Astrocyte (in vitro differentiated cells and primary cell): Measurements from ENCODE around the gene FAM171A2. TPM values are rescaled to one million over a fixed set of nuclear protein-coding genes. Genes with fewer than 3 reads are reported as not detected.
"Not testable (repeated sequence)": the region's sequence is repeated elsewhere in the genome, so short reads cannot be mapped to it uniquely, and the experiment has no call there.

Experiments
- DNase-seq: peaks from one replicate; pipeline ENCODE4 v3.0.0-alpha.2; 2010; ENCODE audit warnings: low read depth
- FAIRE-seq: peaks from 2 replicates; lab custom pipeline; 2011; peaks lifted over from hg19 to GRCh38; lab: Jason Lieb, UNC
- H2AFZ ChIP-seq: 2 replicates; pipeline ENCODE4 v1.6.0; 2012; ENCODE audit warnings: low read depth, low read length, inconsistent platforms
- H3K27ac ChIP-seq: 2 replicates; pipeline ENCODE4 v1.5.1; 2011; ENCODE audit warnings: low read depth, low read length, inconsistent platforms
- H3K27me3 ChIP-seq: 2 replicates; pipeline ENCODE4 v1.6.0; 2011; ENCODE audit warnings: low read length, inconsistent platforms; ENCODE audit not compliant: insufficient read depth
- H3K36me3 ChIP-seq: 2 replicates; pipeline ENCODE4 v1.5.1; 2011; ENCODE audit warnings: low read length, inconsistent platforms; ENCODE audit not compliant: insufficient read depth
- H3K4me1 ChIP-seq: 2 replicates; pipeline ENCODE4 v1.5.1; 2011; ENCODE audit warnings: low read length, inconsistent platforms; ENCODE audit not compliant: insufficient read depth
- H3K4me2 ChIP-seq: 2 replicates; pipeline ENCODE4 v1.6.0; 2012; ENCODE audit warnings: low read length, inconsistent platforms
- H3K4me3 ChIP-seq: 2 replicates; pipeline ENCODE4 v1.5.1; 2011; ENCODE audit warnings: low read depth, mild to moderate bottlenecking, low read length, inconsistent platforms; ENCODE audit not compliant: insufficient read depth
- H3K79me2 ChIP-seq: 2 replicates; pipeline ENCODE4 v1.6.0; 2012; ENCODE audit warnings: mild to moderate bottlenecking, low read length, inconsistent platforms; ENCODE audit not compliant: insufficient read depth
- H3K9ac ChIP-seq: 2 replicates; pipeline ENCODE4 v1.6.0; 2012; ENCODE audit warnings: mild to moderate bottlenecking, low read length, inconsistent platforms
- H3K9me3 ChIP-seq: 2 replicates; pipeline ENCODE4 v1.5.1; 2012; ENCODE audit warnings: low read depth, mild to moderate bottlenecking, low read length, inconsistent platforms; ENCODE audit not compliant: insufficient read depth
- H4K20me1 ChIP-seq: 2 replicates; pipeline ENCODE4 v1.6.0; 2012; ENCODE audit warnings: low read length, inconsistent platforms; ENCODE audit not compliant: insufficient read depth
- H3K27ac Mint-ChIP-seq: one replicate; pipeline ENCODE4 v1.8.0; 2021; ENCODE audit warnings: mild to moderate bottlenecking, mixed read lengths; ENCODE audit not compliant: unreplicated experiment
- H3K27me3 Mint-ChIP-seq: one replicate; pipeline ENCODE4 v1.8.0; 2021; ENCODE audit warnings: low read depth, mixed read lengths; ENCODE audit not compliant: unreplicated experiment
- H3K36me3 Mint-ChIP-seq: one replicate; pipeline ENCODE4 v1.8.0; 2021; ENCODE audit warnings: low read depth, mixed read lengths; ENCODE audit not compliant: unreplicated experiment
- H3K4me1 Mint-ChIP-seq: one replicate; pipeline ENCODE4 v1.8.0; 2021; ENCODE audit warnings: low read depth, mixed read lengths; ENCODE audit not compliant: unreplicated experiment
- H3K4me3 Mint-ChIP-seq: one replicate; pipeline ENCODE4 v1.8.0; 2021; ENCODE audit warnings: mild to moderate bottlenecking, moderate library complexity, mixed read lengths; ENCODE audit not compliant: unreplicated experiment
- H3K9me3 Mint-ChIP-seq: one replicate; pipeline ENCODE4 v1.8.0; 2021; ENCODE audit warnings: mild to moderate bottlenecking, mixed read lengths; ENCODE audit not compliant: unreplicated experiment
- CTCF ChIP-seq: IDR thresholded peaks from 2 replicates; pipeline ENCODE4 v1.5.1; 2011; ENCODE audit warnings: low read depth, mild to moderate bottlenecking, inconsistent platforms, low read length, moderate library complexity; ENCODE audit not compliant: insufficient read depth
- EZH2 ChIP-seq: IDR thresholded peaks from 2 replicates; pipeline ENCODE4 v1.6.1; 2012; ENCODE audit warnings: mild to moderate bottlenecking, low read length, inconsistent platforms; ENCODE audit not compliant: insufficient read depth
- total RNA-seq: library from RNA; stranded (reverse); gene quantifications from 2 replicates; pipeline ENCODE4 v1.2.1, GENCODE V29; 2021

The FAM171A2 gene
- total RNA-seq, 1 donor from 2014 or later = 18.2 TPM

- no peaks in the 10 kb centered on the region for H3K9me3 ChIP-seq
- no peaks in the 10 kb centered on the region for H3K36me3 ChIP-seq
- H3K27me3 ChIP-seq = peaks cover 2% of the 10 kb centered on the region
- H3K4me1 ChIP-seq = no peaks in the 10 kb centered on the region
- FAIRE-seq = peak; percentile 56
- Mint-ChIP-seq H3K9me3 (no peaks in the 10 kb centered on the region), H3K36me3 (peaks cover 3% of the 10 kb centered on the region), H3K4me1 (peaks cover 2% of the 10 kb centered on the region), H3K27me3 (peaks cover 26% of the 10 kb centered on the region), H3K4me3 (peak within 1 kb of the TSS; percentile 98), H3K27ac (peak within 1 kb of the TSS; percentile 89)
- peak within 1 kb of the TSS; percentile 95 for H3K4me3 ChIP-seq
- H3K4me2 ChIP-seq = peak within 1 kb of the TSS; percentile 97
- peaks cover 30% of the 10 kb centered on the region for H4K20me1 ChIP-seq
- peak within 1 kb of the TSS; percentile 81 for H2AFZ ChIP-seq
- H3K79me2 ChIP-seq = peaks cover 13% of the 10 kb centered on the region
- DNase-seq = peak; percentile 98
- peak within 1 kb of the TSS; percentile 90 for H3K9ac ChIP-seq
- no peak for TF ChIP-seq CTCF
- no peak for TF ChIP-seq EZH2
- H3K27ac ChIP-seq = peak within 1 kb of the TSS; percentile 49
These were observed 18.7 kb downstream of the FAM171A2 start, which contains the start of gene GRN for GRCh38 chr17:44344939-44345453. GRN (plus strand) TSS chr17:44345302; CDS start chr17:44349165, 3,863 bp downstream.

GRCh38 chr17:44343510-44344209 lies 20.0 kb downstream of the FAM171A2 start:
- H3K36me3 ChIP-seq = no peaks in the 10 kb centered on the region
- no peak overlapping the region for H3K9ac ChIP-seq
- no peaks in the 10 kb centered on the region for H3K4me1 ChIP-seq
- peaks cover 2% of the 10 kb centered on the region for H3K27me3 ChIP-seq
- Mint-ChIP-seq H3K36me3 (peaks cover 2% of the 10 kb centered on the region), H3K27ac (no peak overlapping the region), H3K4me3 (peak overlapping the region; percentile 40), H3K4me1 (peaks cover 2% of the 10 kb centered on the region), H3K9me3 (no peaks in the 10 kb centered on the region), H3K27me3 (peaks cover 26% of the 10 kb centered on the region)
- no peaks in the 10 kb centered on the region for H3K9me3 ChIP-seq
- no peak overlapping the region for H3K27ac ChIP-seq
- TF ChIP-seq CTCF (no peak), EZH2 (no peak)
- DNase-seq (no peak), FAIRE-seq (no peak)
- peak overlapping the region; percentile 41 for H2AFZ ChIP-seq
- H3K79me2 ChIP-seq = peaks cover 13% of the 10 kb centered on the region
- no peak overlapping the region for H3K4me2 ChIP-seq
- H3K4me3 ChIP-seq = no peak overlapping the region
- H4K20me1 ChIP-seq = peaks cover 20% of the 10 kb centered on the region

GRCh38 chr17:44340553-44340952 lies 23.1 kb downstream of the FAM171A2 start:
- H3K27me3 ChIP-seq, H3K27ac Mint-ChIP-seq, H3K36me3 Mint-ChIP-seq, FAIRE-seq, H3K27ac ChIP-seq, H3K4me3 Mint-ChIP-seq, H3K4me1 Mint-ChIP-seq, H3K36me3 ChIP-seq, H3K9me3 Mint-ChIP-seq, H3K9me3 ChIP-seq, DNase-seq, H3K79me2 ChIP-seq, H3K4me2 ChIP-seq, H3K9ac ChIP-seq, H4K20me1 ChIP-seq, H3K4me1 ChIP-seq, H2AFZ ChIP-seq, H3K4me3 ChIP-seq: not testable (repeated sequence)
- peaks cover 33% of the 10 kb centered on the region for H3K27me3 Mint-ChIP-seq
